AG09309 (cell line): ENCODE measurements around the gene UTS2R.

Experiments
- DNase-seq: peaks from one replicate; pipeline ENCODE4 v3.0.0-alpha.2; 2010; ENCODE audit warnings: low read depth
- H3K4me3 ChIP-seq: 2 replicates; pipeline ENCODE4 v1.5.1; 2011; ENCODE audit warnings: mild to moderate bottlenecking, low read depth, low read length, moderate library complexity; ENCODE audit not compliant: control insufficient read depth
- TF ChIP-seq, protein P1 (sequence below): IDR thresholded peaks from 2 replicates; pipeline ENCODE4 v1.5.1; 2011; ENCODE audit warnings: mild to moderate bottlenecking, low read depth, low read length, inconsistent platforms; ENCODE audit not compliant: insufficient read depth, control insufficient read depth; ENCODE audit errors: missing control alignments

Gene UTS2R

GRCh38 chr17:82400206-82400605 lies 28.6 kb downstream of the UTS2R start:
- TF ChIP-seq, protein P1, sequence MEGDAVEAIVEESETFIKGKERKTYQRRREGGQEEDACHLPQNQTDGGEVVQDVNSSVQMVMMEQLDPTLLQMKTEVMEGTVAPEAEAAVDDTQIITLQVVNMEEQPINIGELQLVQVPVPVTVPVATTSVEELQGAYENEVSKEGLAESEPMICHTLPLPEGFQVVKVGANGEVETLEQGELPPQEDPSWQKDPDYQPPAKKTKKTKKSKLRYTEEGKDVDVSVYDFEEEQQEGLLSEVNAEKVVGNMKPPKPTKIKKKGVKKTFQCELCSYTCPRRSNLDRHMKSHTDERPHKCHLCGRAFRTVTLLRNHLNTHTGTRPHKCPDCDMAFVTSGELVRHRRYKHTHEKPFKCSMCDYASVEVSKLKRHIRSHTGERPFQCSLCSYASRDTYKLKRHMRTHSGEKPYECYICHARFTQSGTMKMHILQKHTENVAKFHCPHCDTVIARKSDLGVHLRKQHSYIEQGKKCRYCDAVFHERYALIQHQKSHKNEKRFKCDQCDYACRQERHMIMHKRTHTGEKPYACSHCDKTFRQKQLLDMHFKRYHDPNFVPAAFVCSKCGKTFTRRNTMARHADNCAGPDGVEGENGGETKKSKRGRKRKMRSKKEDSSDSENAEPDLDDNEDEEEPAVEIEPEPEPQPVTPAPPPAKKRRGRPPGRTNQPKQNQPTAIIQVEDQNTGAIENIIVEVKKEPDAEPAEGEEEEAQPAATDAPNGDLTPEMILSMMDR = no peak
- no peak for DNase-seq
- no peak overlapping the region for H3K4me3 ChIP-seq

GRCh38 chr17:82400830-82401229 lies 29.3 kb downstream of the UTS2R start:
- TF ChIP-seq, protein P1 = no peak

GRCh38 chr17:82402865-82403264 lies 31.3 kb downstream of the UTS2R start:
- H3K4me3 ChIP-seq = no peak overlapping the region
- no peak for DNase-seq
- TF ChIP-seq, protein P1 = no peak

More at GRCh38 chr17:82400830-82401229, 29.3 kb downstream of the UTS2R start:
- H3K4me3 ChIP-seq = no peak overlapping the region
- DNase-seq = no peak

DNA sequence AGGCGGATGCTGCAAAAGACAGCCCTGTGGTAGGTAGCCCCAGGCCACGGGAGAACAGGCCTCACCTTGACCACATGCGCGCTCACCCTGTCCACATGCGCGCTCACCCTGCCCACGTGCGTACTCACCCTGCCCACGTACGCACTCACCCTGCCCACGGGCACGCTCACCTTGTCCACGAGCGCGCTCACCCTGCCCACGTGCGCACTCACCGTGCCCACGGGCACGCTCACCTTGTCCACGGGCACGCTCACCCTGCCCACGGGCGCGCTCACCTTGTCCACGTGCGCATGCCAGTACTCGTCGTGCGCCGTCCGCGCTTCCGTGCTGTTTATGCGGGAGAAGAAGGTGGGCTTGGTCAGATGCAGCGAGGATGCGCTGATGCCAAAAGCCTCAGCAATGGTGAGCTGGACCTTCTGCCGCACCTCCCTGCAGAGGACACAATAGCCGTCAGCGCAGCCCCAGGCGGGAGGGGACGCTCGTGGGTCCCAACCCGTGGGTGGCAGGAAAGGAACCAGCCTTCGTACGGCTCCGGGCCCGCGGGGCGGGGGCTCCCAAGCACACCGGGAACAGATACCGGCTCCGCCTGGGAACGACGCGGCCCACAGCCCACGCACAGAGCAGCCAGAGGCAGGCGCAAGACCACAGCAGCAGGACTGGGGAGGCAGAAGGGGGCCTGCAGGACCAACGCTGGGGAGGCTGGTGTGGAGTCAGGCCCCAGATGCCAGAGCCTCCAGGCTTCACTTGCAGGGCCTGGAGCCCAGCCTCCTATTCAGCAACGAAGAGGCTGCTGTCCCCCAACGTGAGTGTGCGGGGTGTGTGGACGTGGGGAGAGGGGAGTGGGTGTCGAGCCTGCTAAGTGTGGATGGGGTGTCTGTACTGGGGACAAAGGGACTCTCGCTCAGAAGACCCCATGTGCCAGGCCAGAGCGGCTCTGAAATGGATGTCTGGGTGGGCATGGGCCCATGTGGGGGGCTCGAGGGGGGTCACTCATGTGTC lies 32.4 kb downstream of the UTS2R start:
- no peak overlapping the region for H3K4me3 ChIP-seq
- TF ChIP-seq, protein P1 = no peak
- no peak for DNase-seq

DNA sequence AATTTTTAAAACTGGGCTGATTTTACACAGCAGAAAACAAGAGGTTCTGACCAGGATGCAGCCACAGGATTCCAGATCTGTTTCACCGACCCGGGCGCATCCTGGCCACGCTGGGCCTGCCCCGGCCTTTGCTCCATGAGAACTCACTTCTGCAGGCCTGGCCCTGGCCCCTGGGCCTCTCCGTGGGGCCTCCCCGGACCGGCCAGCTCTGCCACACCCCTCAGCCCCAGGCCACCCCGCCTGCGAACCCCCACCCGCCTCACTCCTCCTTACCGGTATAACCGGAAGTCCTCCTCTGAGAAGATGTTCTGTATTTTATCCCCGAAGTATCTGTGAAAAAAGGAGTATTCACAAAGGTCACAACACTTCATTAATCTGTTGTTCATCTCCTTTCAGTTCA lies 33.5 kb downstream of the UTS2R start:
- no peak overlapping the region for H3K4me3 ChIP-seq
- TF ChIP-seq, protein P1 = no peak
- DNase-seq = no peak

DNA sequence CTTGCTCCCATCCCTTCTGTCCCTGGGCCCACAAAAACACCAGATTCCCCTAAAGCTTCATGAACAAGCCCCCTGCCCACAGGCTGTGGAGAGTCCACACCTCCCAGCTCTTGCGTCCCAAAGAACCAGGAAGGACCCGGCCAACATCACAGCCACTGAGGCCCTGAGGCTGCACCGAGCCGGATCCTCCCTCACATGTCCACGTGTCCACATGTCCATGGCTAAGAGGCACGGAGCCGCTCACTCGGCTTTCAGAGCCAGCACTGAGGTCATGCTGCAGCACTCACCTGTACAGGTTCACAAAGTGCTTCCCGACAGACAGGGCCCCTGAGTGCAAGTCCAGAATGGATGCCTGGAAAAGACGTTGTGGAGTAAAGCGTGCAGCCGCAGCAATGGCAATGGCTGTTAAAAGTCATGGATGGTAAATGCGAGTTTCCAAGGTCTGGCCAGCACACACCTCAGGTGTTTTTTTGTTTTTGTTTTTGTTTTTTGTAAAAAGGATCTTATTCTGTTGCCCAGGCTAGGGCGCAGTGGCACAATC lies 34.6 kb downstream of the UTS2R start:
- DNase-seq = no peak
- H3K4me3 ChIP-seq = no peak overlapping the region
- TF ChIP-seq, protein P1 = no peak
